Measurements from ENCODE around the gene MVD.

DNA sequence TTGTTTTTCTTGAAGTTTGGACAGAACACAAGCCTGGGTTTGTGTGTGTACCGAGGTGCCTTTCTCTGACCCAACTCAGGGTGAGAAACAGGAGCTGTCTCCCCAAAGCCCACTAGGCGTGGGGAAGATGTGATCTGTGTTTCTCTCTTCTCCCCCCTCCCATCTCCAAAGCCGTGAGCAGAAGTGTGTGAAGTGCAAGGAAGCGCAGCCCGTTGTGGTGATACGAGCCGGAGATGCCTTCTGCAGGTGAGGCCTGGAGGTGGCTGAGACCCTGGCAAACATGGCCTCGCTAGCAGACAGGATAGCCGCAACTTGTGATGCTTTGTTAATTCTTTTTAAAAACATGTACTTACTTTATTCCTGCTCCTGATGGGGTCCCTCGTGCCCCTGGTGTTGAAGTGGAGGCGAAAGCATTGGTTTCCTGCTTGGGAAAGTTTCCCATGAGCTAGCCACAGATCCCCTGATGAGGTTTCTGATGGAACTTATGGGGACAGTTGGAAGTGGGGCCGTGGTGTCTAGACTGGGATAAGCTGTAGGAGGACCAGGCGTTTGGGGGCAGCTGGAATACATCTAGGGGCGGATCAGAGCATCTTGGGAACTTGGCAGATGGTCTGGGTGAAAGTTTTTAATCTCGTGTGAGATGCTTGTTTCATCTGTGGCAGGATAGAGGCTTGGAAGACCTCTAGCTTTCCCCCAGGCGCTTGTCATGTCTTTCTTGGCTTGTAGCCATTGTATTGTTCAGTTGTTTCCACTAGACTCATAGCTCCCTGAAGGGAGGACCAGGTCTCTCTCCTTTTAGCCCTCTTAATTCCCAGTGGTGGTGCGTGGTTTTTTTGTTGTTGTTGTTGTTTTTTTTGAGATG, 44.3 kb upstream of the MVD start:
- TF ChIP-seq, protein P1, sequence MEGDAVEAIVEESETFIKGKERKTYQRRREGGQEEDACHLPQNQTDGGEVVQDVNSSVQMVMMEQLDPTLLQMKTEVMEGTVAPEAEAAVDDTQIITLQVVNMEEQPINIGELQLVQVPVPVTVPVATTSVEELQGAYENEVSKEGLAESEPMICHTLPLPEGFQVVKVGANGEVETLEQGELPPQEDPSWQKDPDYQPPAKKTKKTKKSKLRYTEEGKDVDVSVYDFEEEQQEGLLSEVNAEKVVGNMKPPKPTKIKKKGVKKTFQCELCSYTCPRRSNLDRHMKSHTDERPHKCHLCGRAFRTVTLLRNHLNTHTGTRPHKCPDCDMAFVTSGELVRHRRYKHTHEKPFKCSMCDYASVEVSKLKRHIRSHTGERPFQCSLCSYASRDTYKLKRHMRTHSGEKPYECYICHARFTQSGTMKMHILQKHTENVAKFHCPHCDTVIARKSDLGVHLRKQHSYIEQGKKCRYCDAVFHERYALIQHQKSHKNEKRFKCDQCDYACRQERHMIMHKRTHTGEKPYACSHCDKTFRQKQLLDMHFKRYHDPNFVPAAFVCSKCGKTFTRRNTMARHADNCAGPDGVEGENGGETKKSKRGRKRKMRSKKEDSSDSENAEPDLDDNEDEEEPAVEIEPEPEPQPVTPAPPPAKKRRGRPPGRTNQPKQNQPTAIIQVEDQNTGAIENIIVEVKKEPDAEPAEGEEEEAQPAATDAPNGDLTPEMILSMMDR (conservative IDR thresholded peaks at IDR 0.05; ENCODE audit: low read depth in 2 of 2), result no peak
- TF ChIP-seq POLR2AphosphoS5 (IDR thresholded peaks at IDR 0.05; ENCODE audit: low read depth) (no peak), CREB1 (CRISPR knock-in tag; IDR thresholded peaks at IDR 0.05; ENCODE audit: low read depth) (no peak), REST (IDR thresholded peaks at IDR 0.05; ENCODE audit: unreplicated experiment) (no peak)

All from GM23338 (cell line).